GM12873 (cell line): ENCODE results near the gene HGFAC.

Source experiments
- TF ChIP-seq, protein P1 (sequence below): IDR thresholded peaks from 2 replicates; pipeline ENCODE4 v1.5.1; 2012; ENCODE audit warnings: low read depth, mild to moderate bottlenecking, moderate library complexity, low read length, control low read depth; ENCODE audit not compliant: insufficient read depth; ENCODE audit errors: missing control alignments

Gene HGFAC

GRCh38 chr4:3445829-3446545 lies 4.2 kb downstream of the HGFAC start:
- TF ChIP-seq, protein P1, sequence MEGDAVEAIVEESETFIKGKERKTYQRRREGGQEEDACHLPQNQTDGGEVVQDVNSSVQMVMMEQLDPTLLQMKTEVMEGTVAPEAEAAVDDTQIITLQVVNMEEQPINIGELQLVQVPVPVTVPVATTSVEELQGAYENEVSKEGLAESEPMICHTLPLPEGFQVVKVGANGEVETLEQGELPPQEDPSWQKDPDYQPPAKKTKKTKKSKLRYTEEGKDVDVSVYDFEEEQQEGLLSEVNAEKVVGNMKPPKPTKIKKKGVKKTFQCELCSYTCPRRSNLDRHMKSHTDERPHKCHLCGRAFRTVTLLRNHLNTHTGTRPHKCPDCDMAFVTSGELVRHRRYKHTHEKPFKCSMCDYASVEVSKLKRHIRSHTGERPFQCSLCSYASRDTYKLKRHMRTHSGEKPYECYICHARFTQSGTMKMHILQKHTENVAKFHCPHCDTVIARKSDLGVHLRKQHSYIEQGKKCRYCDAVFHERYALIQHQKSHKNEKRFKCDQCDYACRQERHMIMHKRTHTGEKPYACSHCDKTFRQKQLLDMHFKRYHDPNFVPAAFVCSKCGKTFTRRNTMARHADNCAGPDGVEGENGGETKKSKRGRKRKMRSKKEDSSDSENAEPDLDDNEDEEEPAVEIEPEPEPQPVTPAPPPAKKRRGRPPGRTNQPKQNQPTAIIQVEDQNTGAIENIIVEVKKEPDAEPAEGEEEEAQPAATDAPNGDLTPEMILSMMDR: no peak

GRCh38 chr4:3446631-3447320 lies 5.0 kb downstream of the HGFAC start:
- TF ChIP-seq, protein P1: no peak

- TF ChIP-seq, protein P1: no peak
Measured at GRCh38 chr4:3447431-3448395, 5.9 kb downstream of the HGFAC start.

DNA sequence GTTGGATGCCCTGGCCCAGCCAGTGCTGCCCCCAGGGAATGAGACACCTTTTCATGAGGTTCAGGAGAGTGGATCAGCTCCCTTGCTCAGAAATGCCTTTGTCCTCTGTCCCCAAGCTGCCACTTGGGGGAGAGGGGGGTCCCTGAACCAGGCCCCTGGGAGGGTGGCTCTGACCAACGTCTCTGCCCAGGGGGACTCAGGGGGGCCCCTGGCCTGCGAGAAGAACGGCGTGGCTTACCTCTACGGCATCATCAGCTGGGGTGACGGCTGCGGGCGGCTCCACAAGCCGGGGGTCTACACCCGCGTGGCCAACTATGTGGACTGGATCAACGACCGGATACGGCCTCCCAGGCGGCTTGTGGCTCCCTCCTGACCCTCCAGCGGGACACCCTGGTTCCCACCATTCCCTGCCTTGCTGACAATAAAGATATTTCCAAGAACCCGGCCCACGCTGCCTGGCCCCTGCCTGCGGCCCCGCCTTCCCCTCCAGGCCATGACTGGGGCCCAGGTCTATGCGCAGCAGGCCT lies 7.3 kb downstream of the HGFAC start:
- TF ChIP-seq, protein P1: no peak

- TF ChIP-seq, protein P1: no peak
Measured at GRCh38 chr4:3449574-3450534, 8.1 kb downstream of the HGFAC start.

DNA sequence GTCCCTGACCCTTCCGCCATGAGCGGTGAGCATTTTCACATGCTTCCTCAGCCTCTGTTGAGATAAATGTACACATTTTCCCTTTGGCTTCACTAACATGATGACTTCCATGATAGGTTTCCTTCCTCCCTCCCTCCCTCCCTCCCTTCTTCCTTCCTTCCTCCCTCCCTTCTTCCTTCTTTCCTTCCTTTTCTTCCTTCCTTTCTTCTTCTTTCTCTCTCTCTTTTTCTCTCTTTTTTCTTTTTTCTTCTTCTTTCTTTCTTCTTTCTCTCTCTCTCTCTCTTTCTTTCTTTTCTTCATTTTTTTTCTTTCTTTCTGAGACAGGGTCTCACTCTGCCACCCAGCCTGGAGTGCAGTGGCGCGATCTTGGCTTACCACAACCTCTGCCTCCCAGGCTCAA lies 8.9 kb downstream of the HGFAC start:
- TF ChIP-seq, protein P1: no peak
